ENCODE data around the gene CLCC1. TPM values are rescaled to one million over a fixed set of nuclear protein-coding genes. Genes with fewer than 3 reads are reported as not detected.
A peak's percentile ranks its signal among the peaks of the same experiment; 100 is the strongest.

The CLCC1 gene
- total and polyA plus RNA-seq, 8 donors, result 2.6 to 37.3 (median 11.7) TPM

DNA sequence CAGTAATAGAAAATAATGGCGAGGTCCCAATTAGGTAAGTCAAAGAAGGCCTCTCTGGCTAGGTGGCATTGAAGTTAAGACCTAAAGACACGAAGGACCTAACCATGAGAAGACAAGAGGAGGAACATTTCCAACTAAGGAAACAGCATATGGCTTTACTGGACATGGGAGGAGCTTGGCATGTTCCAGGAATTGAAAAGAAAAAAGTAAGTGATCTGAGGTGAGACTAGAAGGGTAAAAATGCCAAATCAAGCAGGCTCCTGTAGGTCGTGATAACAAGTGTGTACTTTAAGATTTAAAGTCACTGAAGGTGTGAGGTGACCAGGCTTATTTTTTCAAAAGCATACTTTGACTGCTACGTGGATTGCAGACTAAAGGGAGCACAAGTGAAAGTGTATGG, 13.4 kb upstream of the CLCC1 start:
- intact Hi-C loops (cut with DNase I; ENCODE audit: low total_unique reads), result no loop called here
- H3K4me1 ChIP-seq, result peaks cover 0 to 6% (median 2%) of the 10 kb centered on the region in 4 donors
- H3K36me3 ChIP-seq, result peaks cover 10 to 96% (median 72%) of the 10 kb centered on the region in 4 donors
- H3K27me3 ChIP-seq, result no peaks in the 10 kb centered on the region
- no peak overlapping the region for H3K4me3 ChIP-seq
- TF ChIP-seq, protein P1, sequence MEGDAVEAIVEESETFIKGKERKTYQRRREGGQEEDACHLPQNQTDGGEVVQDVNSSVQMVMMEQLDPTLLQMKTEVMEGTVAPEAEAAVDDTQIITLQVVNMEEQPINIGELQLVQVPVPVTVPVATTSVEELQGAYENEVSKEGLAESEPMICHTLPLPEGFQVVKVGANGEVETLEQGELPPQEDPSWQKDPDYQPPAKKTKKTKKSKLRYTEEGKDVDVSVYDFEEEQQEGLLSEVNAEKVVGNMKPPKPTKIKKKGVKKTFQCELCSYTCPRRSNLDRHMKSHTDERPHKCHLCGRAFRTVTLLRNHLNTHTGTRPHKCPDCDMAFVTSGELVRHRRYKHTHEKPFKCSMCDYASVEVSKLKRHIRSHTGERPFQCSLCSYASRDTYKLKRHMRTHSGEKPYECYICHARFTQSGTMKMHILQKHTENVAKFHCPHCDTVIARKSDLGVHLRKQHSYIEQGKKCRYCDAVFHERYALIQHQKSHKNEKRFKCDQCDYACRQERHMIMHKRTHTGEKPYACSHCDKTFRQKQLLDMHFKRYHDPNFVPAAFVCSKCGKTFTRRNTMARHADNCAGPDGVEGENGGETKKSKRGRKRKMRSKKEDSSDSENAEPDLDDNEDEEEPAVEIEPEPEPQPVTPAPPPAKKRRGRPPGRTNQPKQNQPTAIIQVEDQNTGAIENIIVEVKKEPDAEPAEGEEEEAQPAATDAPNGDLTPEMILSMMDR (IDR thresholded peaks at IDR 0.05), result no peak
- TF ChIP-seq POLR2AphosphoS5 (IDR thresholded peaks at IDR 0.05), result no peak
- TF ChIP-seq EP300 (IDR thresholded peaks at IDR 0.05), result no peak
- TF ChIP-seq POLR2A (IDR thresholded peaks at IDR 0.05), result no peak
- H3K9me3 ChIP-seq, result no peaks in the 10 kb centered on the region
- peak overlapping the region; percentile 36 to 69 (median 68) for H3K27ac ChIP-seq
- WGBS, 5 donors, result 38 to 67% (median 52%) methylated on average over 4 of the region's 4 CpGs
- DNase-seq, result peak in 1 of 2 donors; percentile 55

DNA sequence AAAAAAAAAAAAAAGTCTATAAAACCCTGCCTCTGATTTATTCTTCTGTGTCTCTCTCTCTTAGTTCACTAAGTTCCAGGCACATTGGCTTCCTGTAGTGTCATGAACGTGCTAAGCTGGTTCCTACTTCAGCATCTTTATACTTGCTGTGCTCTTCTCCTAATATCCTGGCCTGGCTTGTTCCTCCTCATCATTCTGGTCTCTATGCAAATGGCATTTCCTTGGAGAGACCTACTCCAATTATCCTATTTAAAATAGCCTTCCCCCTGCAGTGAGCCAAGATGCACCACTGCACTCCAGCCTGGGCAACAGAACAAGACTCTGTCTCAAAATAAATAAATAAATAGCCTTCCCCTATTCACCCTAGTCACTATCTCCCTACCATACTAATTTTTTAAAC, 9.7 kb upstream of the CLCC1 start:
- 88 to 100% (median 96%) methylated on average over 1 of the region's 1 CpG for WGBS, 5 donors
- no peak for DNase-seq
- intact Hi-C loops (cut with DNase I; ENCODE audit: low total_unique reads), result no loop called here
- H3K4me3 ChIP-seq, result no peak overlapping the region
- H3K4me1 ChIP-seq, result peaks cover 0 to 6% (median 2%) of the 10 kb centered on the region in 4 donors
- H3K36me3 ChIP-seq, result peaks cover 13 to 85% (median 68%) of the 10 kb centered on the region in 4 donors
- TF ChIP-seq POLR2AphosphoS5 (IDR thresholded peaks at IDR 0.05) (no peak), POLR2A (IDR thresholded peaks at IDR 0.05) (no peak), EP300 (IDR thresholded peaks at IDR 0.05) (no peak)
- TF ChIP-seq, protein P1 (IDR thresholded peaks at IDR 0.05), result no peak
- H3K9me3 ChIP-seq, result no peaks in the 10 kb centered on the region
- no peak overlapping the region for H3K27ac ChIP-seq
- H3K27me3 ChIP-seq, result no peaks in the 10 kb centered on the region

DNA sequence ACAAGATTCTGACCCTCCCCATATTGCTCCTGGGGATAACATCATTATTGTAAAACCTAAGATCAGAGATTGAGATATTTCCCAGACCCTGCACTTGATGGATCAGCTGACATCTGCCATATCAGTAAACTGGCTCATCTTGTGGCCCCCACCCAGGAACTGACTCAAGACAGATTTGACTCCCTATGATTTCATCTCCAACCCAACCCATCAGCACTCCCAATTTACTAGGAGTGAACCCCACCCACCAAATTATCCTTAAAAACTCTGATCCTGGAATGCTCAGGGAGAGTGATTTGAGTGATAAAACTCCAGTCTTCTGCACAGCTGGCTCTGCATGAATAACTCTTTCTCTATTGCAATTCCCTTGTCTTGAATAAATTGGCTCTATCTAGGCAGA, 6.1 kb upstream of the CLCC1 start:
- H3K4me3 ChIP-seq, result no peak overlapping the region

DNA sequence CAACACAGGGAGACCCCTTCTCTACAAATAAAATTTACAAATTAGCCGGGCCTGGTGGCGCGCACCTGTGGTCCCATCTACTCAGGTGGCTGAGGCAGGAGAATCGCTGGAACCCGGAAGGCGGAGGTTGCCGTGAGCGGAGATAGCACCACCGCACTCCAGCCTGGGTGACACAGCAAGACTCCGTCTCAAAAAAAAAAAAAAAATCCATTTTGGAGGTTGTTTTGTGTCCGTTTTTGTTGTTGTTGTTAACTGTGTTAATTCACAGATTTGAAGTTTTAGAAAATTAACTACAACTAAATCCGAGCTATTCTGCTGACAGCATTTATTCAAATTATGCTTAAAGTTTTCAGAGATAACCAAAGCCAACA, 618 bp downstream of the CLCC1 start:
- H3K9me3 ChIP-seq, result no peaks in the 10 kb centered on the region
- peaks cover 18 to 59% (median 32%) of the 10 kb centered on the region in 4 donors for H3K4me1 ChIP-seq
- intact Hi-C loops (cut with DNase I; ENCODE audit: low total_unique reads), result no loop called here
- 3 to 22% (median 7%) methylated on average over 12 of the region's 12 CpGs for WGBS, 5 donors
- DNase-seq, result peak; percentile 65 to 67
- H3K27ac ChIP-seq, result peak overlapping the region; percentile 98 to 100 (median 99)
- H3K4me3 ChIP-seq, result peak overlapping the region; percentile 65 to 83 (median 72)
- peaks cover 0 to 16% (median 2%) of the 10 kb centered on the region in 4 donors for H3K36me3 ChIP-seq
- no peaks in the 10 kb centered on the region for H3K27me3 ChIP-seq
- TF ChIP-seq EP300 (IDR thresholded peaks at IDR 0.05), result no peak
- no peak for TF ChIP-seq POLR2A (IDR thresholded peaks at IDR 0.05)

More for the DNA sequence above, 6.1 kb upstream of the CLCC1 start:
- intact Hi-C loops (cut with DNase I; ENCODE audit: low total_unique reads), result no loop called here
- DNase-seq, result no peak
- Histone ChIP-seq H3K27me3 (no peaks in the 10 kb centered on the region), H3K4me1 (peaks cover 0 to 2% (median under 1%) of the 10 kb centered on the region in 4 donors), H3K36me3 (peaks cover 13 to 52% (median 47%) of the 10 kb centered on the region in 4 donors), H3K9me3 (no peaks in the 10 kb centered on the region), H3K27ac (no peak overlapping the region)
- no peak for TF ChIP-seq EP300 (IDR thresholded peaks at IDR 0.05)
- no peak for TF ChIP-seq POLR2A (IDR thresholded peaks at IDR 0.05)
- TF ChIP-seq POLR2AphosphoS5 (IDR thresholded peaks at IDR 0.05), result no peak
- TF ChIP-seq, protein P1 (IDR thresholded peaks at IDR 0.05), result no peak

DNA sequence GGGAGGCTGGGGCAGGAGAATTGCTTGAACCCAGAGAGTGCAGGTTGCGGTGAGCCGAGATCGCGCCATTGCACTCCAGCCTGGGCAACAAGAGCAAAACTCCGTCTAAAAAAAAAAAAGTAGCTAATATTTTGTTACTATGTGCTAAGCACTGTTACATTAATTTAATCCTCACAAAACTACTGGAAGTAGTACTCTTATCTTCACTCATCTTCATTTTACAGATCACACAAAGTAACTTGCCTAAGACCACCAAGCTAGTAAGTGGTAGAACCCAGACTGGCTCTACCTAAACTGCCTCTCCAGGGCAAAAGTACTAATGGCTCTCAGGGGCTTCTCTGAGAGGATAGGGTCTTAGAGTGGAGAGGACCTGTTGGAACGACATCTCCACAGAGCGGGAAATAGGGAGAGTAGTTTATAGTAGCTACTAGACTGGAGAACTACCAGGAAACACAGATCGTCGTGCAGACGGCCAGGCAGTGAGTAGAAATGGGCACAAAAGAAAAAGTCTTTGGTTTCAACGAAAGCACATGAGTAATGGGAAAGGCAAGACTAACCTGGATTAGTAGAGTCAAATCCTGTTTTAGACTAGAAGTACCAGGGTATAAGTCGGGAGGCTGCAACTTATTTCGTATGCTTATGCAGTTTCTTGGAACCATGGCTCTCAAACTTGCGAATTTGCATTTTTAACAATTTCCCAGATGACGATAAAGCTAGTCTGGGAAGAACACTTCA, 1.4 kb downstream of the CLCC1 start:
- H3K27ac ChIP-seq, result peak overlapping the region in 4 of 5 donors; percentile 98 to 100 (median 100)
- H3K9me3 ChIP-seq, result no peaks in the 10 kb centered on the region
- intact Hi-C loops (cut with DNase I; ENCODE audit: low total_unique reads), result no loop called here
- H3K4me3 ChIP-seq, result peak overlapping the region; percentile 65 to 83 (median 72)
- no peak for DNase-seq
- no peak for TF ChIP-seq POLR2AphosphoS5 (IDR thresholded peaks at IDR 0.05)
- TF ChIP-seq, protein P1 (IDR thresholded peaks at IDR 0.05), result no peak
- no peak for TF ChIP-seq POLR2A (IDR thresholded peaks at IDR 0.05)
- no peak for TF ChIP-seq EP300 (IDR thresholded peaks at IDR 0.05)
- peaks cover 0 to 16% (median 2%) of the 10 kb centered on the region in 4 donors for H3K36me3 ChIP-seq
- H3K4me1 ChIP-seq, result peaks cover 19 to 65% (median 37%) of the 10 kb centered on the region in 4 donors
- no peaks in the 10 kb centered on the region for H3K27me3 ChIP-seq
- WGBS, 5 donors, result 75 to 82% (median 78%) methylated on average over 15 of the region's 15 CpGs

All from stomach (tissue), 9 donors.